ENCODE results near the gene ZBTB20.

Gene ZBTB20

DNA sequence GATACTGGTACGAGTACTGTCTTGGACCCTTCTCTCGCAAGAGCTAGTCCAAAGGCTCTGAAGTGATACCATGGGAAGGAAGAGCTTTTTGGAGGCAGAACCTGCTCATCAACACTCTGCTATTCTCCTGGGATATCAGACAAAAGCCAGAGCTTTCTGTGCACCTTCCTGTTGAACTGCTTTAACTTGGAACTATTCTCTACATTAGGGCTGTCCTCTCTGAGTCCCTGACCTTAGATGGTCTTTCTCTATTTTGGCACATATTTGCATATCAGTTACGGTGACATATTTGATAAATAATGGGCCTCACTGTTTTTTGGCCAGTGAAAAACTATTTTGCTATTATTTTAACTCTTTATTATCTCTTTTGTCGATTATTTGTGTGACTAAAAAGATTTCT lies 706.4 kb downstream of the ZBTB20 start:
- no peak for DNase-seq (ENCODE audit: low read depth)

DNA sequence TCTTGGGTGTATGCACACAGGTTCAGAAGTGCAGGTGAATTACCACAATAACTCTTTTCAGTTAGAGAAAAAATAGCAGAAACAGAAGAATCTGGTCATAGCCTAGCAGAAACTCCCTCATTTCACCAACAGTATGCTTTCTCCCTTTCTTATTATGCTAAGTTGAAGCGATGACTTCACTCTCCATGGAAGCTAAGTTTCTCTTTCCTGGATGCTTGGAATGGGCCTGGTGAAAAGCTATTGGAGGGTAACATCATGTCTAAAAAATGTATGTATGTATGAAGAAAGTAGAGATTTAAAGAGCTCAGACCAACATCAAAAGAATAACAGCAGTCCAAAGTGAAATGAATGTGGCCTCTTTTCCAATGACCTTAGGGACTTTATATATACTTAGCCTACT lies 707.8 kb downstream of the ZBTB20 start:
- no peak for DNase-seq (ENCODE audit: low read depth)

DNA sequence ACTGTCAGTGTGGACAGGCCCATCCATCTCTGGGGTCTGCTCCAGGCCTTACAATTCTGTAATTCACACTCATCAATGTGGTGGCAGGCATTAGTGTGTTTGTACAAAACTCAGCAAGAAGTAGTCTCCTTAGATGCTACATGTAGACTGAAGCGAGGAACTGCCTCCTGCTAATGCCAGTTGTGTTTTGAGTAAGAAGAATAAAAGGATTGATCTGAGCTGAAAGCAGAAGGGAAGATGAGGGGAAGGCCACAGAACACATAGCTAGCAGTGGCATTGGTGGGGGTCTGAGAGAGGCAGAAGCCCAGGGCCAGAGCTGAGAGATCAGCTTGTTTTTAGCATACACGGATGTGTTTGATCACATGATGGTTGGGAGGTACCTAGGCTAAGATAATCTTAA lies 709.2 kb downstream of the ZBTB20 start:
- DNase-seq (ENCODE audit: low read depth), result no peak

DNA sequence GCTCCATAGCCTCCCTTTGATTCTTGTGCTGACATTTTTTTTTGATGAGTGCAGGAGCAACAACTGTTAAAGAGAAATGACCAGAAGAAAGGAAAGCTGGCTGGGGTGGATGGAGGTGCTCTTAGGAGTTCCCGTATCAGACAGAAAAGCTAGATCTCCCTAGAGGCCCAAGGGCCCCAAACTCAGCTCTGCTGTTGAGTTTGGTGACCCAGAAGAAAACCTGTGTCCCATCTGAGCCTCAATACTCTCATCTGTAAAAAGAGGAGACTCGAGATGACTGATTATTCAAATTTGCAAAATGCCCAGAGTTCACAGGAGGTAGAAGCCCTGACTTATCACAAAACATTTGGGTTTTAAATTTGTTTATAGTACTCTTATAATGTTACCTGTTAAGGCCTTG lies 710.9 kb downstream of the ZBTB20 start:
- DNase-seq (ENCODE audit: low read depth), result no peak

DNA sequence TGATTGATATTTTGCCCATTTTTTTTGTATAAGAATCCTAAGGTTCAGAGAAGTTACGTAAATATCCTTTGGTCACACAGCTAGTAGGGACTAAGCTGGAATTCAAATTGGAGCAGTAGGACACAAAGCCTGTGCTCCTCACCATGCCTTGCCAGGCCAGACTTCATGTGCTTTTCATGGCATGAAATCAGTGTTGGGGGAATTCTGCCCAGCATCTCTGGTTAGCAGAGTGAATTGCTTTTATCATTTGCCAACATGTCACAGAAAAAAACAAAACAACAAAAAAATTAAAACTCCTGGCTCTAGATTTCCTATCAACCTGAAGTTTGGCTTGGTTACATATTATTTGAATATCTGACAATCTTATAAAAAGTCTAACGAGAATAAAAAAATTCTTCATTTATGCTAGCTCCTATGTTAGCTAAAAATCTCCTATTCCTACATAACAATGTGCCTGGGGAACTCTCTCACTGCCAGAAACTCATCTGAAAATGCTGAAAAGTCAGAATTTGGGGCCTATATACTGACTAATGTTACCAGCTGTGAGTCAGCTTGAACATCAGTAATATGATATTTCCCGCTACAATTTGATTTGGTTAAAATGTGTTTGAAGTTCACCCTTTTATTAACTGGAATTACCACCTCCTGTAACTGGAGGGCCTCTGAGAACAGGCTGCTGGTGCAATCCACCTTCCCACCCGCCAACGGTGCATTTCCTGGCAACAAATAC lies 711.5 kb downstream of the ZBTB20 start:
- no peak for DNase-seq (ENCODE audit: low read depth)

DNA sequence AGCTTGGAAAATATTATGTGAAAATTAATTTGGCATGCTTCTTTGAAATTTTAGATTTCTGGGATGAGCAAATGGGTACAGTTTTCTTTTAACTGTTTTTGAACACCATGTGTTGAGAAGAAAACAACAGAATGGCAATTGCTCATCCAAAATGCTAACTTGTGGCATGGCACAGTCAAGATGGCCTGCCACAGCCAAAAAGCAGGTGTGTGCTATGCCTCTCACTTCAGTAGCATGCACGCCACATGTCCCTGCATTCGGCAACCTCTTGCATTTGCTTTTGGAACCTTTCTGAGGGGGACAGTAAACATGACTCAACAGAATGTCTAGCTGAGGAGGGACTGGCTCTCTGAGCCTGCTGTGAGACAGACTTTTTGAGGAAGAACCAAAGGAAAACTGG lies 714.8 kb downstream of the ZBTB20 start:
- DNase-seq (ENCODE audit: low read depth), result no peak

DNA sequence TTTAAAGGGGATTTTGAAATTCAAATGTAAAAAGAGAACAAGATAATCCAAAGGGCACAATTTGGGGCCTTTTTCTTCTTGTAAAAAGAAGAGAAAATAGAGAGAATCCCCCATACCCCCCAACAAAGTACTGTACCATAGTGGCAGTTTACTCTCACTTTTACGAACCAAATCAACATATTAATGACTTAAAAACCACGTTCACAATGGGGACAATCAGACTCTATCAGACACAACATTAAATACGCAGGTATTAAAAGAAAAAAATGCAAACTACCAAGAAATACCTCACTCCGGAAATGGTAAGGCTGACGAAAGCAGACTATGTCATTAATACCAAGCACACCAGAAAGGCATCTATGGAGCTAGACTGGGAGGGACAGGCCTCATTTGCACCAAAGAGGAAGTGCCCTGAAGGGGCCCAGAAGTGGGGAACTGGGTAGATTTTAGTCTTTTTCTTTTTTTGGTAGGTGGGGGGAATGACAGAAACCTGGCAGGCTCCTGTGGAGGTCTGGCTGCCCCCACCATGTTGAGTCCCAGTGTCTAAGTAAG lies 719.0 kb downstream of the ZBTB20 start:
- DNase-seq (ENCODE audit: low read depth), result no peak

DNA sequence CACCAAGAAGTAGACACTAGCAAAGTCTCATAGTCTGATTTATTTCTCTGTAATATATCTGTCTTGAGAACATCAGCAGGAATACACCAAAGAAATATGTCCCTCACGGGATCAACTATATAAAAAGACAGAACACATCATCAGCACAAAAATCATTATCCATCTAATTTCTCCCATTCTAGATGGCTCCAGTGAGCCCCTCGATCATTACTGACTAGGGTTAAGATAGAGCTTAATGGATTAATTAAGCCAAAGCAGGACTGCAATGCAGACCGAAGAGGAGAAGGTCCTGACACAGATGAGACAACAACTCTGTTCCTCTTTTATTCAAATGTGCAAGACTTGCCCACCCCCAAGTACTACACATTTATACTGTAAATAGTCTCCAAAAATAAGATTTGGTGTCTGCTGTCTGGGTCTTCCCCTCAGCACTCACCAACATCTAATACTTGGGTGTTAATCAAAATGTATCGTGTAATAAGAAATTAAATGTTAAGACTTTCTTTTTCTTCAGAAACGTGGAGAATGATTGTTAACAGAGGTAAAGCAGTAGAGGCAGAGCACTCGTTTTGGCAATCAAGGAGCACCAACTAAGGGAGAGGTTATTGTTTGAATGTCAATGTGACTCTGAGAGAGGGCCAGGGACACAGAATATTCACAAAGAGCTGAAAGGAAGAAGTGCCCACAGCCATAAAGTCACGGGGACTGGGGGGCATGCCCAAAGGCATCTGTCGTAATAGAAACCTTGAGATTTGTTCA lies 719.6 kb downstream of the ZBTB20 start:
- no peak for DNase-seq (ENCODE audit: low read depth)

DNA sequence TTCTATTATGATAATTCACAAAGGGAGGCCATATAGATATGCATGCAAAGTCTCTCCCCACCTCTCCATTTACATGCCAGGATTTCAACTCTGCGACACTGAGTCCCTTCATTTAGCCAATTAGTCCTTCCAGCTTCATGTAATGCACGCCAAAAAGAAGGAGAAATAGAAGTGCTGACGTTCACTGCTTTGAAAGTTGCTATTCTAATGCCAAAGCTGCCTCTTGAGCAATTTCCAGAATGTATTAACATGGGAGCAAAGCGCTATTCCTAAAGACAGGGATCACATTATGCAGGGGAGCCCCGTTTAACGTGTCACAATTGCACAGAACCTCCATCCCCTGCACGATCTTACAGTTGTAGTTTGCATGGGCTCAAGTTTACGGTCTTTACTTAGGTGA lies 722.8 kb downstream of the ZBTB20 start:
- DNase-seq (ENCODE audit: low read depth), result no peak

DNA sequence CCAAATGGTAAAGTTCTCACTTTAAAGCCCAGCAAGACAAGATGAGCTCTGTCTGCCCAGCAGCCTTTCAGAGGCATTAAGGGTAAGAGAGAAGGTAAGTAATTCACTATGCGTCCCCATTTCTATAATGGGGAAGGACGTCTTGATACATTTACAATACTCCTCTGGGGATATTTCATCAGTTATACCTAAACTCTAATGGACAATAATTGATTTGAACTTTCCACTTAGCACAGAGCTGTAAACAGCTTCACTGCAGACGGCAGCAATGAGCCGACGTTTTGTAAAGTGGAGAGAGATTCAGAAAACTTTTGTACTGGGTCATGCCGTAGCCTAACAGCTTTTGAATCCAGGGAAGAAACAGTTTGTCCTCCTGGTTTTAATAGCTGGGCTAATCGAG lies 725.9 kb downstream of the ZBTB20 start:
- DNase-seq (ENCODE audit: low read depth), result no peak

DNA sequence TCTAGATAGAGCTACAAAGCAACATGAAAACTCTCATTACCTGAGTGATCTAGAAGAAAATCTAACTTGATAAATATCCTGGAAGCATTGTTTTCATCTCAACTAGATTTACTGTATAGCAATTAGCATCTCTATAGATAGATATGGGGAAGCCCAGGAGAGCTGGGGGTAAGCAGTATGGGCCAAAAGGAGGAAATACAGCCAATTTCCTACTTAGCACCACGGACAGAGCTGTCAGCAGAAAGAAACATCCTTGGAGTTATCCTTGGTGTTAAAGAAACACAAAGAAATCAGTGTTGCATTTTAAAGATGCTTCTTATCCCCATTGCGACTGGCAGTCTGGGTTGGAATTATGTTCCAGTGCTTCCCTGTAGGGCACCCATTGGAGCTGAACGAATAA lies 727.0 kb downstream of the ZBTB20 start:
- no peak for DNase-seq (ENCODE audit: low read depth)

DNA sequence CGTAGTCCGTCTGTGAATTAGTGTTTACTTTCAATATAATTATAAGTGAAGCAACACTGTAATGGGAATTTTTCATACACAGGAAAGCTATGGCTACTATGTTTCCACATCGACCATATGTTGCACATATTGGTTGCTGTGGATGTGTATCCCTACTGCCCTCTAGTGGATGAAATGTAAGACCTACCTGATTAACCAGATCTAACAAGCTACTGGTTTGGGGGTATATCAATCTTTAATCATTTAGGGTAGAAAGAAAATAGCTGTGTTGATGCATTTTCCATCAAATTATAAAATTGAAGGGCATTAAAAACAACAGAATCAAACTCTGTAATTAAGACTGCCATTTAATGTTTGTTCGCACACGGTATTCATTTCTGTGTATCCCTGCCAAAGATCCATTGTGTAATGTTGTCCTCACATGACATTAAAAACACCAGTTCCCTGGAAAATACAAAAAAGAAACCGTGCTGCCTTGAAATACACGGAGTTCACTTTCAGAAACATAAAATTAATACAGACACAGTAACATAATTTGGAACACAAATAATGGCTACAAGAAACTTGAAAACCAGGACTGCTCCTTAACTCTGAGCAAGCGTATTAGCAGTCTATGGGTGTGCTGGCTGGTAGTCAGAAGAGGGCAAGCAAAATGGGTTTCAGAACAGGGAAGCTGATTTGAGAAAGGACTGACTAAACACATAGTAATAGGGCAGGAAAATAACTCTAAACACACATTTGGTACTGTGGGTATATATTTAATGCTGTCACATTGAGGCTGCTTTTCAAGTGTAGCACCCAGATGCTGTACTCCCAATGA lies 728.2 kb downstream of the ZBTB20 start:
- DNase-seq (ENCODE audit: low read depth), result peak; percentile 66

DNA sequence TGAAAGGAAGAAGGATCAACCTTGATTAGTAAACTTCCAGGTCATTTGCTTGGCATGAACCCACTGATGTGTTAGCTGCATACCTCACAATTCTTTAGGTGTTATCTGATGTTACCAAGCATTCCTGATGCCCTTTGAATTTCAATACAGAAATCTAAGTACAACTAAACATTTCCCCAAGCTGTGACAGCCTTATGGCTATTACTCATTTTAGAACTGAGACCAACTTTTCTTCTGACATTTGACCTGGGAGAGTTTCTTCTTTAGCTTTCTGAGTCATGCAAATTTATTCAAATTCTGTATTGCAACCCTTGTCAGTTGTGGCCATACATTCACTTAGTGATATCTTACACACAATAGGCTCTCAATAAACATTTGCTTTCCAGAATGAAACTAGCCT lies 729.0 kb downstream of the ZBTB20 start:
- DNase-seq (ENCODE audit: low read depth), result no peak

DNA sequence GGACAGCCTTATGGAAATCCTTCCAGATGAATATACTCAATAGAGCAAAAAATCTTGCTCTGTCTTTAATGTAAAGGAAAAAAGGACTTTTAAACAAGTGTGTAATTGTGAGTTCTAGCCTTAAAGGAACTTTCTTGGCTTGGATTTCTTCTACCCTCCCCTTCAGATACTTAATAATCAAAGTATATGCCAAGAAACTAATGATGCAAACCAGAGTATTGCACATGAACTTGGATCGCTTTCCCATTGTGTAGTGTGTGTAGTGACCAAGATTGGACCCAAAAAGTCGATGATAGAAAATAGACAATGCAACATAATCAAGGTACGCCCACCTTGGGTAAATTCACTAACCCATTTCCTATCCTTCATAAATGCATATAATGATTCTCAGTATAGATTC lies 729.4 kb downstream of the ZBTB20 start:
- DNase-seq (ENCODE audit: low read depth), result no peak

DNA sequence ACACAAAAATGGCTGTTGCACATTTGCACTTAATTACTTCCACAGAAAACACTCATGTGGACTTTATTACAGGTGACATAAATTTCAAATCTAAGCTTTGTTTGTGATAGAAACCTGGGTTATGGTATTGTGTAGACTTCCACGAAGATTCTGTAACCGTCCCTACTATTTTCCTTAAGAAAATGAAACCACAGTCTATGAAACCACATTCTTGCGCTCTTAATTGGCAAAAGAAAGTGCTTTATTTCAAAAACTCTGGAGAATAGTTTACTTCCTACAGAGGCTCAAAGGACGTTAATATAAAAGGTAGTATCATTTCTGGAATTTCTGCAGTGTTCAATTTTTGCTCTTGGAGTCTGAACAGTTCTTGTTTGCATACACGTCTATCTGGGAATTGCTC lies 729.8 kb downstream of the ZBTB20 start:
- DNase-seq (ENCODE audit: low read depth), result no peak

DNA sequence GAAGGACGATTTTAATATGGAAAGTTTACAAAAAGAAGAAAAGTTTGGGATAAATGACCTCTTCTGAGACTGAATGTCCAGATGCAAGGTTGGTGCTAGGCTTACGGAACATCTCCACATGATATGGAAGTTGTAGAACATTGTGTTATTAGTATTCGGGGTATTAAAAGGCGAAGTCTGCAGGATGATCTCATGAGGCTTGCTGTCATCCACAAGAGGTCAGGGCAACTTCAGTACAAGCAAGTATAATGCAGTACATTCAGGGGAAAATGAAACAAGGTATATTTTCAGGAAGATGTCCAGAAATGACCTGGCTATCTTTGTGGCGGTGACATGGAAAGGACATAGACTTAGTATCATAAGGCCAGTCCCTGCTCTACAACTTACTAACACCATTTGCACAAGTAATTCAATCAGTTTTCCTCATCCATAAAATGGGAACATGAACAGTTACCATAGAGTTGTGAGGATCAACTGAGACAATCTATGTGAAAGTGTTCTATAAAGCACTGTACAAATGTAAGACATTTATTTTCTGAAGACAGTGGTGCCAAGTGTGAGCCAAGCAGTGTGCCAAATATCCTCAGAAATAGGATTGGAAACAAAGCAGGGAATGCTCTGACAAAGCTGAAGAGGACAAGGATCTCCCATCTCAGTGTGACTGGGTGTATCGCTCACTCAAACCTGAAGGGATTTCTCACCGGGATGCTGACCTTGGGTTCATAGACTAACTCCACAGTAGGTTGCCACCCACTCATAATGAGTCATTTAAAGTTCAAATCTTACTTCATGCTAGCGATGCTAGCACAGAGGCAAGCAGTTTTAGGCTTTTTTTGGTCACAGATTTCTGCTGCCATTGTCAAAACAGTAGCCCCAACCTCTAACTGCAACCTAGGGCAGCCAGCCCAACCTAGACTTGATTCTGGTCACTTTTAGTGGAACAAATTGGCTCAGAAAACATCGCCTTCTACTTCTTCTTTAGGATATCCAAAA lies 735.0 kb downstream of the ZBTB20 start:
- DNase-seq (ENCODE audit: low read depth), result peak; percentile 61

DNA sequence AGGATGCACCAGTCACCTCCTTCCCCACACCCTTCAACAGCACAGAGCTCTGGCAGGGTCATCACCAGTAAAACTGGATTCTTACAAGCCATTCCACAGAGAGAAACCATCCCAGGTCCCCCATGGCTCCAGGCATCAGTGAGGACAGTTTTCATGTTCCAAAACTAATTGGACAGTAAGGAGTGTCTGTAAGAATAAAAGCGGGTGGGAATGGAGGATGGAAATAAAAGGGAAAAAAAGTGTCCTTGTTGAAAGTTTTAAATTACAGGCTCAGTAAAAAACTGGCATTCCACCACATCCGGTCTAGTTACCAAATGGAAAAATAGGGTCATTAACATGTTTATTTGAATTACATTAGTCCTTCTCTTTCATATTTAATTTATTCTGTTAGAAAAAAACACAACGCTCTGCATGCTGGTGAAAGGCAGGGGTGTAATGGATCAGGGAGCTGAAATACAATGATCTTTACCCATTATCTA lies 735.9 kb downstream of the ZBTB20 start:
- peak; percentile 47 for DNase-seq (ENCODE audit: low read depth)

DNA sequence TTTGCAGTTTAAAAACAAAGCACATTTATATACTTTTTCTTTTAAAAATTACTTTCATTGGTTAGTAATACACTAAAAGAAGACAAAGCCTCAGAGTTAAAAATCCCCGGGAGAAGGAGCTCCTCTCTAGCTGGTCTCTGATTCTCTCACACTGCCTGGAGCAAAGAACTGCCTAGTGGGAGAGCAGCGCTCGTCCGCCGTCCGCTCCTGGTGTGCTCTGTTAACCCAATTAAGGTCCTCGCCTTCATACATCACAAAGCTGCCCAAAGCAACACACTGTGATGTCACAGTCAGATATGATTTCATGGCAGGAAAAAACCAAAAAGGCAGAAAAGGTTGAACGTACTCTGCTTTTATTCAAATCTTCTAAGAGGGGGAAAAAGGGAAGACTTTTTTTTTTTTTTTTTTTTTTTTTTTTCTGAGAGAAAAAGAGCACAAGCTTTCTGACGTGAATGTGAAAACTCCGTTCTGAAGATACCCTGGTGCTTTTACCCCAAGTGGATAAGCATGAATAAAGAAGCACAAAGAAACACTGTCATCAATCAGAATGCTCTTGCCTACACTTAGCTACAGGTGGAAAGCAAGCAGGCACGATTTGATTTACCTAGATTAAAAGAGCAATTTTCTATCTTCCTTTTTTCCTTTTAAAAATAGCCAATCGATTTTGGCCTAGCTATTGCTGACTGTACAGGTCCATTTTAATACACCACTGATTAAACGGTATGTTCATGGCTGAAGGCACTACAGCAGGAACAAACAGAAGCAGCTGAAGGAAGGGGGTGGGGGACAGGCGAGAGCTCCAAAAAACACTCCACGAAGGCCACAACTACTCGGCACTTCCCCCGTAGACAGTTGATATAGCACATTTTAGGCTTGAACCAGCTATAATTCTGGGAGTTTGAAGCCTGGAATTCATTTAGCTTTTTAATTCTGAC lies 738.1 kb downstream of the ZBTB20 start:
- no peak for DNase-seq (ENCODE audit: low read depth)

DNA sequence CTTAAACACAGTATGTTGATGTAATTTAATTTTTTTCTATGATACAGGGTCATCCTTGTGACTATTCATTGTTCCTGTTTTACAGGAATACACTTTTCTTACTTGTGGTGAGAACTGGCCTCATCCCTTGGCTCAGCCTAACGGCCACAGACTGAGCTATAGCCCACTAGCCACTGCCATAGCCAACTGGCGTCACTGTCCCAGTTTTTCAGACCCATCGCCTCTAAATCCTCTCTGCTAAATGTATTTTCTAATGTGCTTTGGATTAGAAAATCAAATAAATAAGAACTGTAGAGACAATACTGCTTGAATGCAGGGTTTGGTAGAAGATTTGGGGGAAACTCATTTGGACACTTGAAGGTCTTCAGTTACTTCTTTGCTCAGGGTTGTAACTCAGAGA lies 740.2 kb downstream of the ZBTB20 start:
- DNase-seq (ENCODE audit: low read depth), result no peak

DNA sequence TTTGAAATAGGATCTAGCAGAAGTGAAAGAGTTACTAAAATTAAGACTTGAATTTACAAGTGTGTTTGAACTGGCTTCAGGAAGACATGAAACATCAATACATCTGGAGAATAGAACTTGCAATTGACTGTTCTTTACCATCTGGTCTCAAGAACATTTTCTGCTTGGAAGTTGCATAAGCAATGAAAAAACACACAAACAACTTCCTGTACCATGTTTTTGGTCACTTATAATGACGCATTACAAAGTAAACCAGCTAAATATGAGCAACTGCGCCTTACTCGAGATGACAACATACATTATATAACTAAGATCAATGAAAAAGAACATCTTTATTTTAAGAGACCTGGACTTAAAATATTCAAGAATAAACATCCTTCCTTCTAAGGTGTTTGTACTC lies 740.8 kb downstream of the ZBTB20 start:
- DNase-seq (ENCODE audit: low read depth), result no peak

Data from stromal cell of bone marrow (primary cell).